NCI-H524 (cell line): ENCODE data around the gene FAM25A.

Experiments
- DNase-seq, 2 experiments: peaks; one replicate each; lab custom pipeline; 2025; lab: John Stamatoyannopoulos, UW

FAM25A gene

GRCh38 chr10:87064651-87065050, 44.6 kb downstream of the FAM25A start:
- no peak for DNase-seq

DNA sequence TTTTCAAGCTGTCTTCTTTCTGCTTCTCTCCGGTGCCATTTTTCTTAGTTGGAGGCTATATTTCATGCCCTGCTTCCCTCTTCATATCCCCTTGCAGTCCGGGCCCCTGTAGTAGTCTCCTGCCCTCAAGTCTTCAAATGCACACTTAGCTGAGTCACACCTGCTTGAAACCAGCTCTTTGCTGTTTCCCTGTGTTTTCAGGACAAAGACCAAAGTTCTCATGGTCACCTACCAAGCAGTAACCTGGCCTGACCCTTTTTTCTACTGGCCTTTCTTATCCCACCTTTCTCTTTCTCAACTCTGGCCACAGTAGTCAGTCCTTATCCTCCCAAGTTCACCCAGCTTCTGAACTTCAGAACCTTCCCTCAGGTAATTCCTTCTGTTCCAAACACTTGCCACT, 46.1 kb downstream of the FAM25A start:
- no peak for DNase-seq

DNA sequence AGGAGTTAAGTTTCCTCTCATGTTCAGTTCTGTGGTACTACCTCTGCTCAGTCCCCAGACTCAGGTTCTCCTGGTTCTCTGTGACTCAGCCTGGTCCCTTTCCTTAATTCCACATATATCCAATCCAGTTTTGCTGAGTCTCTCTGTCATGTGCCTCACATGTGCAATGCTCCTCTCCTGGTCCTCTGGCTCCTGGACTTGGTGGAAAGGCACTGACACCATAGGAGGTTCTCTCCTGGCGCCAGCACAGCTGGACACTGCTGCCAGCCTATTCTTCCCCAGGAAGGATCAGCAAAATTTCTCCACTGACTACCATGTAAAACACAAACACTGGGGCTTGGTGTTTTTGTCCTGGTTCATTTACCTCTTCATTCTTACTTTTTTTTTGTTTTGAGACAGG, 46.8 kb downstream of the FAM25A start:
- no peak for DNase-seq

DNA sequence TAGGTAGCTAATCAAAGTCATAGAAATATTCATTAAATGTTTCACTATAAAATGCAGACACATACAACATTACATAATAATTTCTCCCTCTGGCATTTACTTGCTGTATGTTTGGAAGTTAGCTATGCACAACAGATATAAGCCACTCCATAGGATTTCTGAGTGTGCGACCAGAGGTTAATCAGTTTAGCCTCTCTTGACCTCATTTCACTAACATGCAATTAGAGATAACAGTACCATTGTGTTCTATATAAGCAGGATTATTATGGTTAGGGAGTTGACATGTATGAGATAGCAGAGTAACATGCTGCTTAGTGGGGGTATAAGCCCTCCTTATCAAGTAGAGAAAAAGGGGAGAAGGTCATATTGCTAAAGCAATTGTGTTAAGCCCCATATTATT, 48.2 kb downstream of the FAM25A start:
- no peak for DNase-seq

GRCh38 chr10:87072449-87072848, 52.4 kb downstream of the FAM25A start:
- DNase-seq: no peak
